GM18909 (cell line): ENCODE results near the gene CIB4.

Experiments
- ATAC-seq: cut with Tn5 transposase; IDR thresholded peaks from one replicate; pipeline ENCODE4 v1.9.1; 2021; ENCODE audit warnings: mild to moderate bottlenecking; ENCODE audit not compliant: unreplicated experiment, poor library complexity

CIB4 gene

GRCh38 chr2:26612522-26613240 is 28.5 kb downstream of the CIB4 start:
- no peak for ATAC-seq

GRCh38 chr2:26612034-26612433 is 29.1 kb downstream of the CIB4 start:
- ATAC-seq: no peak

GRCh38 chr2:26610504-26611335 is 30.4 kb downstream of the CIB4 start:
- no peak for ATAC-seq

GRCh38 chr2:26609839-26610277 is 31.3 kb downstream of the CIB4 start:
- no peak for ATAC-seq

- ATAC-seq: no peak
Observed at GRCh38 chr2:26609205-26609631, 31.9 kb downstream of the CIB4 start.

GRCh38 chr2:26608557-26608956 is 32.6 kb downstream of the CIB4 start:
- ATAC-seq: no peak

GRCh38 chr2:26607698-26608097 is 33.5 kb downstream of the CIB4 start:
- no peak for ATAC-seq

- no peak for ATAC-seq
Observed at GRCh38 chr2:26606847-26607190, 34.3 kb downstream of the CIB4 start.

GRCh38 chr2:26605999-26606846 is 34.9 kb downstream of the CIB4 start:
- no peak for ATAC-seq

GRCh38 chr2:26605195-26605998 is 35.8 kb downstream of the CIB4 start:
- ATAC-seq: no peak

GRCh38 chr2:26602575-26602974 is 38.6 kb downstream of the CIB4 start:
- no peak for ATAC-seq

- ATAC-seq: no peak
Observed at GRCh38 chr2:26599387-26599786, 41.8 kb downstream of the CIB4 start.

- no peak for ATAC-seq
Observed at GRCh38 chr2:26598996-26599373, 42.2 kb downstream of the CIB4 start.

GRCh38 chr2:26598336-26598995 is 42.7 kb downstream of the CIB4 start:
- no peak for ATAC-seq

GRCh38 chr2:26597197-26597596 is 44.0 kb downstream of the CIB4 start:
- no peak for ATAC-seq

GRCh38 chr2:26595146-26595545 is 46.0 kb downstream of the CIB4 start:
- ATAC-seq: no peak

GRCh38 chr2:26591619-26592505 is 49.3 kb downstream of the CIB4 start:
- no peak for ATAC-seq

- ATAC-seq: no peak
Observed at GRCh38 chr2:26590980-26591618, 50.1 kb downstream of the CIB4 start.
